HL-60/S4 (cell line): Measurements from ENCODE around the gene PIANP.
"Not testable (repeated sequence)": the region's sequence is repeated elsewhere in the genome, so short reads cannot be mapped to it uniquely, and the experiment has no call there.

Experiments
- in situ Hi-C: fragments of 300-500 bp; cut with MboI; formaldehyde crosslinking; loops from 2 replicates; pipeline ENCODE4 v1.14.3; 2022; ENCODE audit warnings: low sequenced_read_pairs

The PIANP gene

GRCh38 chr12:6700646-6701051, at the start of gene PIANP:
Gene PIANP, minus strand, starts transcription at chr12:6700815. Its CDS starts 2,754 bp downstream, at chr12:6698061.
- in situ Hi-C loops: no loop called here

- in situ Hi-C loops: no loop called here
Measured at GRCh38 chr12:6748761-6749160, 48.1 kb upstream of the PIANP start.

GRCh38 chr12:6747216-6747615, 46.6 kb upstream of the PIANP start:
- in situ Hi-C loops: no loop called here

GRCh38 chr12:6745741-6746525, 45.3 kb upstream of the PIANP start:
- in situ Hi-C loops: no loop called here

- in situ Hi-C loops: not testable (repeated sequence)
Measured at GRCh38 chr12:6743300-6743699, 42.7 kb upstream of the PIANP start.

- in situ Hi-C loops: no loop called here
Measured at GRCh38 chr12:6742834-6743233, 42.2 kb upstream of the PIANP start.

- in situ Hi-C loops: not testable (repeated sequence)
Measured at GRCh38 chr12:6742080-6742479, 41.5 kb upstream of the PIANP start.

- in situ Hi-C loops: no loop called here
Measured at GRCh38 chr12:6736754-6737153, 36.1 kb upstream of the PIANP start.

- in situ Hi-C loops: no loop called here
Measured at GRCh38 chr12:6735448-6736191, 35.0 kb upstream of the PIANP start.

GRCh38 chr12:6734506-6735387, 34.1 kb upstream of the PIANP start:
- in situ Hi-C loops: no loop called here

GRCh38 chr12:6730169-6730568, 29.6 kb upstream of the PIANP start:
- in situ Hi-C loops: no loop called here

- in situ Hi-C loops: no loop called here
Measured at GRCh38 chr12:6729186-6729585, 28.6 kb upstream of the PIANP start.

- in situ Hi-C loops: no loop called here
Measured at GRCh38 chr12:6725350-6725749, 24.7 kb upstream of the PIANP start.

GRCh38 chr12:6724409-6724797, 23.8 kb upstream of the PIANP start:
- in situ Hi-C loops: no loop called here

GRCh38 chr12:6723607-6724408, 23.2 kb upstream of the PIANP start, which contains the start of gene COPS7A:
Gene COPS7A, plus strand, starts transcription at chr12:6724046. Its CDS starts 611 bp downstream, at chr12:6724657.
- in situ Hi-C loops: no loop called here

GRCh38 chr12:6722863-6723262, 22.2 kb upstream of the PIANP start:
- in situ Hi-C loops: no loop called here

GRCh38 chr12:6716874-6717437, 16.3 kb upstream of the PIANP start:
- in situ Hi-C loops: no loop called here

- in situ Hi-C loops: not testable (repeated sequence)
Measured at GRCh38 chr12:6716031-6716873, 15.6 kb upstream of the PIANP start.

GRCh38 chr12:6708960-6709394, 8.4 kb upstream of the PIANP start:
- in situ Hi-C loops: no loop called here
